ENCODE measurements around the gene ARID3C. TPM values are rescaled to one million over a fixed set of nuclear protein-coding genes. Genes with fewer than 3 reads are reported as not detected.

Gene ARID3C
- total and polyA plus RNA-seq, 10 of the 15 experiments (the other 5 are each of a cell fraction or from before 2014, with no cell fraction given) = not detected

DNA sequence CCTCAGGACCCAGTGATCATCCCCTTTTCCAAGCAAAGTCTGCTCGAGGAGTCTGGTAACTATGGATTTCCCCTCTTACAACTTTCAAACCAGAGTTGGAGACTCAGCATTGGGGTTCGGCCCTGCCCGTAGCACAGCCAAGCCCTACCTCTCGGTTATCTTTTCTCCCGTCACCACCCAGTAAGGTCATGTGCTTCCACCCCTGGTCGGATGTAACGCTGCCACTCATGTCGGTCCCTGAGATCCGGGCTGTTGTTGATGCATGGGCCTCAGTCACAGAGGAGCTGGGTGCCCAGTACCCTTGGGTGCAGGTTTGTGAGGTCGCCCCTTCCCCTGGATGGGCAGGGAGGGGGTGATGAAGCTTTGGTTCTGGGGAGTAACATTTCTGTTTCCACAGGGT, 18.8 kb upstream of the ARID3C start:
- SMC1A ChIA-PET (ENCODE audit: uncharacterized antibody, unreplicated experiment) = no interaction called here
- CTCF ChIA-PET = interaction anchor here (1.7 to 5.9 kb wide), 3 partner anchors 12 to 55 kb away, joined by 14 to 103 read pairs (median 23); partner anchors contain the start of gene SIGMAR1
- H3K27ac ChIP-seq (ENCODE audit: control insufficient read depth, insufficient read depth) = peak overlapping the region; percentile 78
- in situ Hi-C loops (cut with MboI) = no loop called here
- intact Hi-C loops (cut with micrococcal nuclease; ENCODE audit: unreplicated experiment) = no loop called here
- ATAC-seq (no peak), DNase-seq (ENCODE audit: low read depth, low spot score) (no peak), FAIRE-seq (no peak)
- peak overlapping the region; percentile 92 for H3K9ac ChIP-seq (ENCODE audit: control insufficient read depth, insufficient read depth, low read length)
- 73% methylated on average over 10 of the region's 10 CpGs for WGBS (ENCODE audit: insufficient coverage, insufficient replicate concordance, low lambda C conversion rate, missing lambda C conversion rate)
- no peaks in the 10 kb centered on the region; the same call in 1 of the 2 replicates for H4K20me1 ChIP-seq (ENCODE audit: control insufficient read depth, insufficient read depth)
- H3K4me2 ChIP-seq (ENCODE audit: control insufficient read depth, insufficient read depth) = peak overlapping the region; percentile 99
- POLR2A ChIA-PET = interaction anchor here (1.3 to 3.4 kb wide), 4 partner anchors 9 to 27 kb away, joined by 3 to 25 read pairs (median 5); partner anchors contain the start of genes DCTN3 and SIGMAR1
- no TSS peak for BruUV-seq (replicated peaks)
- H3K4me1 ChIP-seq (ENCODE audit: control insufficient read depth, insufficient read depth, low read length) = peaks cover 19% of the 10 kb centered on the region
- TF ChIP-seq ETV6 (conservative IDR thresholded peaks at IDR 0.05 in 1 of 2, IDR thresholded peaks at IDR 0.05 in 1 of 2; ENCODE audit: borderline replicate concordance in 1 of 2, low read depth in 1 of 2) = no peak
- TF ChIP-seq EGR1 (IDR thresholded peaks at IDR 0.05; ENCODE audit: borderline replicate concordance in 1 of 2, low read depth in 2 of 2, low read length in 2 of 2) = no peak
- TF ChIP-seq, protein P1, sequence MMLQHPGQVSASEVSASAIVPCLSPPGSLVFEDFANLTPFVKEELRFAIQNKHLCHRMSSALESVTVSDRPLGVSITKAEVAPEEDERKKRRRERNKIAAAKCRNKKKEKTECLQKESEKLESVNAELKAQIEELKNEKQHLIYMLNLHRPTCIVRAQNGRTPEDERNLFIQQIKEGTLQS (IDR thresholded peaks at IDR 0.05; ENCODE audit: borderline replicate concordance, extremely low read depth, low read depth, low read length) = no peak
- no peak for TF ChIP-seq HCFC1 (IDR thresholded peaks at IDR 0.05; ENCODE audit: low read length)
- no peak for TF ChIP-seq RAD21 (IDR thresholded peaks at IDR 0.05; ENCODE audit: insufficient read depth, low read depth, low read length)
- TF ChIP-seq, protein P2, sequence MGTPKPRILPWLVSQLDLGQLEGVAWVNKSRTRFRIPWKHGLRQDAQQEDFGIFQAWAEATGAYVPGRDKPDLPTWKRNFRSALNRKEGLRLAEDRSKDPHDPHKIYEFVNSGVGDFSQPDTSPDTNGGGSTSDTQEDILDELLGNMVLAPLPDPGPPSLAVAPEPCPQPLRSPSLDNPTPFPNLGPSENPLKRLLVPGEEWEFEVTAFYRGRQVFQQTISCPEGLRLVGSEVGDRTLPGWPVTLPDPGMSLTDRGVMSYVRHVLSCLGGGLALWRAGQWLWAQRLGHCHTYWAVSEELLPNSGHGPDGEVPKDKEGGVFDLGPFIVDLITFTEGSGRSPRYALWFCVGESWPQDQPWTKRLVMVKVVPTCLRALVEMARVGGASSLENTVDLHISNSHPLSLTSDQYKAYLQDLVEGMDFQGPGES (IDR thresholded peaks at IDR 0.05) = no peak
- TF ChIP-seq IKZF2 (IDR thresholded peaks at IDR 0.05) = no peak
- no peak for TF ChIP-seq FOS (IDR thresholded peaks at IDR 0.05; ENCODE audit: borderline replicate concordance, extremely low read depth, insufficient read length)
- TF ChIP-seq NBN (IDR thresholded peaks at IDR 0.05) = no peak
- TF ChIP-seq SPI1 (IDR thresholded peaks at IDR 0.05; ENCODE audit: borderline replicate concordance, insufficient read depth, low read depth, low read length) = no peak
- TF ChIP-seq SP1 (IDR thresholded peaks at IDR 0.05; ENCODE audit: low read depth, low read length) = no peak
- TF ChIP-seq SMARCA5 (IDR thresholded peaks at IDR 0.05) = no peak
- TF ChIP-seq MTA2 (IDR thresholded peaks at IDR 0.05; ENCODE audit: low read depth) = no peak
- no peak for TF ChIP-seq MEF2A (IDR thresholded peaks at IDR 0.05; ENCODE audit: insufficient read depth, low read depth, low read length)
- no peak for TF ChIP-seq RAD51 (IDR thresholded peaks at IDR 0.05)
- no peak for TF ChIP-seq TCF7 (IDR thresholded peaks at IDR 0.05; ENCODE audit: borderline replicate concordance)
- TF ChIP-seq ASH2L (IDR thresholded peaks at IDR 0.05; ENCODE audit: borderline replicate concordance, low read depth) = no peak
- H3K4me3 ChIP-seq = peak overlapping the region; percentile 74
- no peak overlapping the region for H2AFZ ChIP-seq (ENCODE audit: control insufficient read depth, low read depth, low read length)
- H3K79me2 ChIP-seq (ENCODE audit: control insufficient read depth, insufficient read depth, low read length) = peaks cover 17% of the 10 kb centered on the region
- H3K27me3 ChIP-seq (replicated peaks in 1 of 2; ENCODE audit: control insufficient read depth in 2 of 2, insufficient read depth in 2 of 2, low read length in 1 of 2) = no peaks in the 10 kb centered on the region
- H3K36me3 ChIP-seq (ENCODE audit: control insufficient read depth in 2 of 2, insufficient read depth in 2 of 2, low read length in 1 of 2) = peaks cover 2 to 13% of the 10 kb centered on the region in 2 experiments; a peak in 3 of 4 replicates
- RAD21 ChIA-PET (ENCODE audit: unreplicated experiment) = interaction anchor here (3.0 kb wide), 1 partner anchor 10 kb away, joined by 14 read pairs; the partner anchor contains the start of gene SIGMAR1
- H3K9me3 ChIP-seq (replicated peaks; ENCODE audit: control insufficient read depth, insufficient read depth, low read length) = no peaks in the 10 kb centered on the region
